Tibial artery (tissue), 4 donors: ENCODE data around the gene LMO4.

Experiments
- DNase-seq, 2 donors: peaks; one replicate each; pipeline ENCODE4 v3.0.0-alpha.2; 2019
- H3K27ac ChIP-seq, 2 donors: fragments of 200-600 bp; sonication (generic) in 1 of 2; 1 replicate in 1 of 2; 2 replicates in 1 of 2; pipeline ENCODE4 v1.5.1; 2018 to 2019; ENCODE audit warnings: mild to moderate bottlenecking in 1 of 2
- H3K27me3 ChIP-seq, 2 donors: fragments of 200-600 bp; sonication (generic) in 1 of 2; one replicate each; pipeline versions ENCODE4 v1.5.1 to v1.6.0; 2016 to 2019
- H3K36me3 ChIP-seq, 3 donors: fragments of 200-600 bp; sonication (generic) in 2 of 3; one replicate each; pipeline ENCODE4 v1.5.1; 2016 to 2019; ENCODE audit warnings: mild to moderate bottlenecking in 2 of 3
- H3K4me1 ChIP-seq, 4 donors: fragments of 200-600 bp; sonication (generic) in 2 of 4; 1 replicate in 3 of 4; 2 replicates in 1 of 4; pipeline ENCODE4 v1.5.1; 2016 to 2019
- H3K4me3 ChIP-seq, 2 donors: fragments of 200-600 bp; sonication (generic) in 1 of 2; 1 replicate in 1 of 2; 2 replicates in 1 of 2; pipeline ENCODE4 v1.5.1; 2018 to 2019; ENCODE audit warnings: mild to moderate bottlenecking in 2 of 2
- H3K9me3 ChIP-seq, 3 donors: fragments of 200-600 bp; sonication (generic) in 1 of 3; one replicate each; pipeline ENCODE4 v1.5.1; 2016 to 2019
- CTCF ChIP-seq, 2 experiments: fragments of 200-600 bp in 1 of 2; fragments of 450-650 bp in 1 of 2; IDR thresholded peaks; one replicate each; pipeline ENCODE4 v1.5.1; 2017 to 2019; ENCODE audit warnings: antibody characterized with exemption in 2 of 2, mild to moderate bottlenecking in 1 of 2, moderate library complexity in 1 of 2
- intact Hi-C: fragments of 100-400 bp; cut with DNase I; formaldehyde crosslinking; loops from one replicate; pipeline ENCODE4 v1.15.0; 2023; ENCODE audit warnings: low total_unique reads

Gene LMO4

GRCh38 chr1:87328272-87329050 is at the start of gene LMO4:
LMO4 (plus strand) TSS chr1:87328880; CDS start chr1:87332016, 3,136 bp downstream.
- Histone ChIP-seq H3K4me1 (peaks cover 0 to 19% (median 12%) of the 10 kb centered on the region in 4 donors), H3K36me3 (no peaks in the 10 kb centered on the region), H3K9me3 (no peaks in the 10 kb centered on the region), H3K4me3 (peak within 1 kb of the TSS; percentile 65 to 79), H3K27me3 (no peaks in the 10 kb centered on the region), H3K27ac (peak within 1 kb of the TSS; percentile 94 to 98)
- peak; percentile 98 to 99 for DNase-seq
- intact Hi-C loops: loop anchor here (5.0 kb wide), 1 partner anchor 734 kb away; no protein-coding TSS in a partner anchor
- TF ChIP-seq CTCF (IDR thresholded peaks at IDR 0.05): peak in 1 of 2 experiments; percentile 24

- intact Hi-C loops: no loop called here
- no peaks in the 10 kb centered on the region for H3K9me3 ChIP-seq
- no peak for DNase-seq
- no peaks in the 10 kb centered on the region for H3K27me3 ChIP-seq
- no peak for TF ChIP-seq CTCF (IDR thresholded peaks at IDR 0.05)
- peak overlapping the region; percentile 14 to 24 for H3K27ac ChIP-seq
- no peak overlapping the region for H3K4me3 ChIP-seq
- H3K4me1 ChIP-seq: peaks cover 0 to 9% (median 3%) of the 10 kb centered on the region in 4 donors
- H3K36me3 ChIP-seq: no peaks in the 10 kb centered on the region
Observed at GRCh38 chr1:87279536-87279875, 49.2 kb upstream of the LMO4 start.

- peaks cover 0 to 9% (median 3%) of the 10 kb centered on the region in 4 donors for H3K4me1 ChIP-seq
- no peak for DNase-seq
- no peaks in the 10 kb centered on the region for H3K9me3 ChIP-seq
- intact Hi-C loops: no loop called here
- peak overlapping the region in 1 of 2 donors; percentile 24 for H3K27ac ChIP-seq
- no peaks in the 10 kb centered on the region for H3K27me3 ChIP-seq
- no peaks in the 10 kb centered on the region for H3K36me3 ChIP-seq
- no peak overlapping the region for H3K4me3 ChIP-seq
- TF ChIP-seq CTCF (IDR thresholded peaks at IDR 0.05): no peak
Observed at GRCh38 chr1:87279966-87280535, 48.6 kb upstream of the LMO4 start.

- no peak for TF ChIP-seq CTCF (IDR thresholded peaks at IDR 0.05)
- Histone ChIP-seq H3K27ac (no peak overlapping the region), H3K4me1 (peaks cover 0 to 5% (median 1%) of the 10 kb centered on the region in 4 donors), H3K36me3 (no peaks in the 10 kb centered on the region), H3K4me3 (no peak overlapping the region), H3K9me3 (no peaks in the 10 kb centered on the region), H3K27me3 (no peaks in the 10 kb centered on the region)
- no peak for DNase-seq
- intact Hi-C loops: no loop called here
Observed at GRCh38 chr1:87284456-87285240, 44.0 kb upstream of the LMO4 start.

- intact Hi-C loops: no loop called here
- no peak overlapping the region for H3K4me3 ChIP-seq
Observed at GRCh38 chr1:87291107-87291506, 37.6 kb upstream of the LMO4 start.

More at GRCh38 chr1:87291107-87291506, 37.6 kb upstream of the LMO4 start:
- no peak for DNase-seq
- no peaks in the 10 kb centered on the region for H3K9me3 ChIP-seq
- no peaks in the 10 kb centered on the region for H3K36me3 ChIP-seq
- no peaks in the 10 kb centered on the region for H3K4me1 ChIP-seq
- no peaks in the 10 kb centered on the region for H3K27me3 ChIP-seq
- TF ChIP-seq CTCF (IDR thresholded peaks at IDR 0.05): no peak
- no peak overlapping the region for H3K27ac ChIP-seq
